HG02885 (cell line): Measurements from ENCODE around the gene PIPOX.

Experiments used
- ATAC-seq: cut with Tn5 transposase; IDR thresholded peaks from one replicate; pipeline ENCODE4 v1.9.1; 2021; ENCODE audit warnings: mild to moderate bottlenecking; ENCODE audit not compliant: unreplicated experiment, poor library complexity

The PIPOX gene

GRCh38 chr17:29018788-29019474, 24.0 kb upstream of the PIPOX start:
- ATAC-seq = no peak

- ATAC-seq = no peak
Observed at GRCh38 chr17:29019475-29020181, 23.3 kb upstream of the PIPOX start.

- no peak for ATAC-seq
Observed at GRCh38 chr17:29020576-29020975, 22.4 kb upstream of the PIPOX start.

GRCh38 chr17:29021226-29021625, 21.7 kb upstream of the PIPOX start:
- no peak for ATAC-seq

- no peak for ATAC-seq
Observed at GRCh38 chr17:29022074-29022473, 20.9 kb upstream of the PIPOX start.

- no peak for ATAC-seq
Observed at GRCh38 chr17:29024316-29024952, 18.5 kb upstream of the PIPOX start.

- no peak for ATAC-seq
Observed at GRCh38 chr17:29031488-29031887, 11.5 kb upstream of the PIPOX start.

- ATAC-seq = no peak
Observed at GRCh38 chr17:29032013-29032856, 10.7 kb upstream of the PIPOX start.

- ATAC-seq = no peak
Observed at GRCh38 chr17:29032857-29033197, 10.1 kb upstream of the PIPOX start.

GRCh38 chr17:29034510-29034909, 8.4 kb upstream of the PIPOX start:
- no peak for ATAC-seq

GRCh38 chr17:29036584-29036983, 6.4 kb upstream of the PIPOX start:
- ATAC-seq = no peak

GRCh38 chr17:29037739-29038084, 5.2 kb upstream of the PIPOX start:
- ATAC-seq = no peak

- no peak for ATAC-seq
Observed at GRCh38 chr17:29038085-29038795, 4.7 kb upstream of the PIPOX start.

GRCh38 chr17:29039764-29040598, 3.0 kb upstream of the PIPOX start:
- no peak for ATAC-seq

- no peak for ATAC-seq
Observed at GRCh38 chr17:29041091-29041490, 1.9 kb upstream of the PIPOX start.

GRCh38 chr17:29041571-29041970, 1.4 kb upstream of the PIPOX start:
- ATAC-seq = no peak

GRCh38 chr17:29042026-29042678, 789 bp upstream of the PIPOX start:
- ATAC-seq = no peak

- ATAC-seq = no peak
Observed at GRCh38 chr17:29043539-29044145, 701 bp downstream of the PIPOX start.

GRCh38 chr17:29045026-29045425, 2.1 kb downstream of the PIPOX start:
- no peak for ATAC-seq
